HG03342 (cell line): ENCODE data around the gene TGFBR2.

Experiments used
- ATAC-seq: cut with Tn5 transposase; IDR thresholded peaks from one replicate; pipeline ENCODE4 v1.9.1; 2021; ENCODE audit warnings: mild to moderate bottlenecking, moderate library complexity; ENCODE audit not compliant: unreplicated experiment

TGFBR2 gene

DNA sequence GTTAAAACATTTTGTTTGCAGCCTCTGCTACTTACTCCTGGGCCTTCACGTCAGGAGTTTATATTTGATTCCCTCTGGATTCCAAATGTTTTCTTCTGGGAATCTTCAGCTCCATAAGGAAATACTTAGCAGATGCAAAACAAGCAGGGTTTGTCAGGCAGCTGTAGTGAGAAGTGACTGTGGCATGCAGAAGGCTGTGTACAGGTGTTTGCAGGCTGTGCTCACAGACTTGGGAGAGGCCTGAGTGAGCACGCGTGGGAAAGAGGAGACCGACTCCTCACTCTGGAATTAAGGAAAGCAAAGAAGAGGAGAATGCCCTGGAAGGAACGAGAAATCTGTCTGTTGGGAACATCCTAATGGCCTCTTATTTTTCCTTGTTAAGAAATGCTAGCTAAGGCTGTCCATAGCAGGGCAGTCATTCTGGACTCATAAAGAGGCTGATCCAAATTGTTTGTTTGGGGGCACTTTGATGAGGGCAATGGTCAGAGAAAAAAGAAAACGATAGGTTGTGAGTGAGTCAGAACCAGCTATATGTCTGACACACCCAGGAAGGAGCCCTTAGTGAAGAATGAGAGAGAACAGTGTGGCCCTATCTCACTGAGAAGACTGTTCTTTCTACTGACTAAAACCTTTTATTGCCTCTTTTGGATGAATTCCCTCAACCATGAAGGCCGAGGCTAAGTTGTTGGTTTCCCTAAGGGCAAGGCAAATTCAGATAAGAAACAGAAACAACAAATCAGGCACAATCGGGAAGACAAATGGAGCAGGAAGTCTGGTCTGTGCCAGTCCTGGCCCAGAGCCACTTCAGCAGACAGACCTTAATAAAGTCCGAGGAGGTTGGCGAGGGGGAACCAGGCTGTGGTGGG lies 82.6 kb downstream of the TGFBR2 start:
- ATAC-seq = no peak

DNA sequence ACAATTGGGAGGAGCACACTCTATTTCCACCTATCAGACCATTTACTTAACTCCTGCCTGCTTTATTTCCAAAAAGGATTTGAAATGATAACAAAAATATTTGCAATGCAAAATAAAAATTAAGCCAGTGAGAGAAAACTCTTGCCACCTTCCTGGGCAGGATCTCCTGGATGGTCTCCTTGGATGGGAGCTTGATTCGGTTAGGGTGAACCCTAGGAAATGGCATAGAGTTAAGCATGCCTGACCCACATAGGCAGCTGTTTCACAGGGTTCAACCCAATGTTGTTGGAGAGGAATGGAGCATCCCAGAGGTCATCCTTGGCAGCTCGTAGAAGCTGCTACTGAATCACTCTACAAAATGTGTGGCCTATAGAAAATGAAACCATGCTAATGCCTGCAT lies 83.8 kb downstream of the TGFBR2 start:
- no peak for ATAC-seq

DNA sequence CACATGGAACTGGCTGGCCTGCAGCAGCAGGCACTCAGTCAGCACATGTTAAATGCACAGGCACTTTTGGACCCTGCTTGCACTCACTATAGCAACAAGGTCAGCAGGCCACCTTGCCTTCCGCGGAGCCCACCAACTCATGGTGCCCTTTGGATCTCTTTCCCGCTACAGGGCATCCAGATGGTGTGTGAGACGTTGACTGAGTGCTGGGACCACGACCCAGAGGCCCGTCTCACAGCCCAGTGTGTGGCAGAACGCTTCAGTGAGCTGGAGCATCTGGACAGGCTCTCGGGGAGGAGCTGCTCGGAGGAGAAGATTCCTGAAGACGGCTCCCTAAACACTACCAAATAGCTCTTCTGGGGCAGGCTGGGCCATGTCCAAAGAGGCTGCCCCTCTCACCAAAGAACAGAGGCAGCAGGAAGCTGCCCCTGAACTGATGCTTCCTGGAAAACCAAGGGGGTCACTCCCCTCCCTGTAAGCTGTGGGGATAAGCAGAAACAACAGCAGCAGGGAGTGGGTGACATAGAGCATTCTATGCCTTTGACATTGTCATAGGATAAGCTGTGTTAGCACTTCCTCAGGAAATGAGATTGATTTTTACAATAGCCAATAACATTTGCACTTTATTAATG lies 85.0 kb downstream of the TGFBR2 start:
- ATAC-seq = no peak

DNA sequence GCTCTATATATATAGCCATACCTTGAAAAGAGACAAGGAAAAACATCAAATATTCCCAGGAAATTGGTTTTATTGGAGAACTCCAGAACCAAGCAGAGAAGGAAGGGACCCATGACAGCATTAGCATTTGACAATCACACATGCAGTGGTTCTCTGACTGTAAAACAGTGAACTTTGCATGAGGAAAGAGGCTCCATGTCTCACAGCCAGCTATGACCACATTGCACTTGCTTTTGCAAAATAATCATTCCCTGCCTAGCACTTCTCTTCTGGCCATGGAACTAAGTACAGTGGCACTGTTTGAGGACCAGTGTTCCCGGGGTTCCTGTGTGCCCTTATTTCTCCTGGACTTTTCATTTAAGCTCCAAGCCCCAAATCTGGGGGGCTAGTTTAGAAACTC lies 85.5 kb downstream of the TGFBR2 start:
- no peak for ATAC-seq

DNA sequence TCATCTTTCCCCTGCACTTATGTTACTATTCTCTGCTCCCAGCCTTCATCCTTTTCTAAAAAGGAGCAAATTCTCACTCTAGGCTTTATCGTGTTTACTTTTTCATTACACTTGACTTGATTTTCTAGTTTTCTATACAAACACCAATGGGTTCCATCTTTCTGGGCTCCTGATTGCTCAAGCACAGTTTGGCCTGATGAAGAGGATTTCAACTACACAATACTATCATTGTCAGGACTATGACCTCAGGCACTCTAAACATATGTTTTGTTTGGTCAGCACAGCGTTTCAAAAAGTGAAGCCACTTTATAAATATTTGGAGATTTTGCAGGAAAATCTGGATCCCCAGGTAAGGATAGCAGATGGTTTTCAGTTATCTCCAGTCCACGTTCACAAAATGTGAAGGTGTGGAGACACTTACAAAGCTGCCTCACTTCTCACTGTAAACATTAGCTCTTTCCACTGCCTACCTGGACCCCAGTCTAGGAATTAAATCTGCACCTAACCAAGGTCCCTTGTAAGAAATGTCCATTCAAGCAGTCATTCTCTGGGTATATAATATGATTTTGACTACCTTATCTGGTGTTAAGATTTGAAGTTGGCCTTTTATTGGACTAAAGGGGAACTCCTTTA lies 86.2 kb downstream of the TGFBR2 start:
- no peak for ATAC-seq

DNA sequence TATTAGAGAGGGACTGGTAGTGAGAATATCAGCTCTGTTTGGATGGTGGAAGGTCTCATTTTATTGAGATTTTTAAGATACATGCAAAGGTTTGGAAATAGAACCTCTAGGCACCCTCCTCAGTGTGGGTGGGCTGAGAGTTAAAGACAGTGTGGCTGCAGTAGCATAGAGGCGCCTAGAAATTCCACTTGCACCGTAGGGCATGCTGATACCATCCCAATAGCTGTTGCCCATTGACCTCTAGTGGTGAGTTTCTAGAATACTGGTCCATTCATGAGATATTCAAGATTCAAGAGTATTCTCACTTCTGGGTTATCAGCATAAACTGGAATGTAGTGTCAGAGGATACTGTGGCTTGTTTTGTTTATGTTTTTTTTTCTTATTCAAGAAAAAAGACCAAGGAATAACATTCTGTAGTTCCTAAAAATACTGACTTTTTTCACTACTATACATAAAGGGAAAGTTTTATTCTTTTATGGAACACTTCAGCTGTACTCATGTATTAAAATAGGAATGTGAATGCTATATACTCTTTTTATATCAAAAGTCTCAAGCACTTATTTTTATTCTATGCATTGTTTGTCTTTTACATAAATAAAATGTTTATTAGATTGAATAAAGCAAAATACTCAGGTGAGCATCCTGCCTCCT lies 87.2 kb downstream of the TGFBR2 start:
- peak; percentile 98 for ATAC-seq

DNA sequence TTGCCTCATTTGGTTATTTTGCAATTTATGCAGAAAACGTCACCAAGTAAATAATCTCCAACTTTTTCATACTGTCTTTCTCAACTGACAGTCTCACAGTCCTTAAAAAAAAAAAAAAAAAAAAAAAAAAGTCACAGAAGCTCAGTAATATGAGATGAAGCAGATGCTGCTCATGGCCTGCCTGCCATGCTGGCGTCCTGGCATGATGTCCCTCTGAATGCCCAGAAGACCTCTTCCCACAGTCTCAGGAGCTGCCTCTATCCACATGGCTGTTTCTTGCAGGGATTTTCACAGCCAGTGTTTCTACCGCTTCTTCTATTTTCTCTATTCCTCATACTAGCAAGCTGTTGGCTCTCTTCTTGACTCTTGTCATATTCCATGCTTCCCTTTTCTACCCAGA lies 87.7 kb downstream of the TGFBR2 start:
- no peak for ATAC-seq

DNA sequence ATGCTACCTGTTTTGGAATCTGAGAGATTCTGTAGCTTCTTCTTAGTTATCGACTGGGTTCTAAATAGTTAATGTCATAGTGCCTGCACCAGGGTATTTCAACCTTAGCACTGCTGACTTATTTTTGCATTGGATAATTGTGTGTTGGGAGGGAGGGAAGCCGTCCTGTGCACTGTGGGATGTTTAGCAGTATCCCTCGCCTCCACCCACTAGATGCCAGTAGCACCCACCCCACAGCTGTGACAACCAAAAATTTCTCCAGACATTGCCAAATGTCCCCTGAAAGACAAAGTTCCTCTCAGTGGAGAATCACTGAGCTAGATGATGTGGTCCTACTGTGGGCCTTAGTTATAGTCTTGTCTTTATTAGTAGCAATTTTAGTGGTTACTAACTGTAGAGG lies 88.3 kb downstream of the TGFBR2 start:
- ATAC-seq = no peak

DNA sequence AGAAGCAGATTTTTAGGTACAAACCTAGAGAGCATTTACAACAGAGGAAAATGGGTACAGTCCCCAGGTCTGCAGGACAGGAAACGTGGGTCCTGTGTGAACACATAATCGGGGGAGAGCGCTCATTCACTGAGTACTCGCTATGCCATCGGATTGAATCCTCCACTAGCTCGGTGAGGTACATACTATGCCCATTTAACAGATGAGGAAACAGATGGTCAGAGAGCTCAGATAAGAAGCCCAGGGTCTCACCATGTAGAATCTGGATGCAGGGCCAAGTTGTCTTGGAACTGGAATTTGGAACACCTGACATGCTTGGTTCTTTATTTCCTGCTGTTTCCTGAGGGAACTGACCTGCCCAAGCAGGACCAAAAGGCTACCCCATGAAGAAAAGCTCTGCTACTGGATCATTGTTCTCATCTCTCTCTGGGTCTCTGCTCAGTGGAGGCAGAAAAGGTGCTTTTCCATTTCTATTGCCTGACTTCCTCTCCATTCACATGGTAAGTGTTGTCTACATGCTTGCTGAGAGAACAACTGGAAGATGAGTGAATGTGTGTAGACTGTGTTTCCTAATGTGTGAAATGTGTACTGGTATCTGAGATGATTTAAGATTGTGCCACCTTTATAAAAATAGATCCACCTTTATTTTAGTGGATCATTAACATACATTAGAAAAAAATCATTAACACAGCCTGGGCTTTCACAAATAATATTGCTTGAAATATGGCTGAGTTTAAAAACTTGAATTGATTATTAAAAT lies 89.1 kb downstream of the TGFBR2 start:
- ATAC-seq = no peak

DNA sequence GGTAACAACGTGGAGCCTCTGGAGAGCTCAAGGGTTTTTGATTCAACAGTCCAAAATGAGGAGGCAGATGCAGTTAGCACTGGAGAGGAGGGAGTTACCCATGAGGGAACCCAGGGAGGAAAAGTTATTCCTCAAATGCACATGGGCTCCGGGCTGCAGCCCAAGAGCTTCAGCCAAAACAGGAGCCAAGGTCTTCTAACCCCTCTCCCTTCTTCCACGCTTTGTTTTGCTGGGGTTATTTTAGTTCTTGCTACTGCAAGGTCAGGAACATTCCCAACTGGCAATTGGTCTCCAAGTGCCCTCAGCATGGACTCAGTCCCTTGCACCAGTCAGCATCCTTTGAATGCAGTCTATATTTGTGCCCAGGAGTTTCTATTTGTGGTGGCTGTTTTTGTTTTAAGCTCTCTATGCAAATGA lies 90.0 kb downstream of the TGFBR2 start:
- ATAC-seq = no peak

DNA sequence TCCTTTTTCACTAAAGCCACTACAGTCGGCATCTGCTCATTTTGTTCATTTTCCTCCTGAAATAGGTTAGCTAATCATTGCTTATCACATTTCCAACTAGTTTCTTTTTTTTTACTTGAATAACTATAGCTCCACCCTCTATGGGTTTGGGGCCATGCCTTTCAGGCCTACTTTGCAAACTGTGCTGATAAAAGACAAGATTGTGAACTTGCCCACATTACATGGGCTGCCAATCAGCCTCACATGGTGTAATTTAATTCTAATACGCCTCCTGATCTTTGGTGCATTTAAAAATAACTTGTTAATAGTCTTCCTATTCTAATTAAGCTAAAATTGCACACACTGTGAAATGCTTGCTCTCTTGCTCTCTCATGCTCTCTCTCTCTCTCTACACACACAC lies 90.5 kb downstream of the TGFBR2 start:
- no peak for ATAC-seq

DNA sequence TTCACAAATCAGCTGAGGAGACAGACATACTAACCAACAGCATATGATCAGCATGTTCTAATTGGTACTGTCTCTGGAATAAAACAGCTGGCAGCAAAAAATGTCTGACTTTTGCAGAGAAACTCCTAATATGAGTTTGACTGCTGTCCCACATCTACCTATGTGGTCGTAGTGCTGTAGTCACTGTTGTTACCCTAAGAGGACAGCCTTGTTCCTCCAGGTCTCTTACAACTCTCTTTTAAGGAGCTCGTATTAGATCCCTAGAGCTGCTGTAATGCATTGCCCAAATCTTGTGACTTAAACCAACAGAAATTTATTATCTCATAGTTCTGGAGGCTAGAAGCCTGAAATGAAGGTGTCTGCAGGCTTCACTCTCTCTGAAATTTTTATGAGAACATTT lies 92.1 kb downstream of the TGFBR2 start:
- ATAC-seq = no peak

DNA sequence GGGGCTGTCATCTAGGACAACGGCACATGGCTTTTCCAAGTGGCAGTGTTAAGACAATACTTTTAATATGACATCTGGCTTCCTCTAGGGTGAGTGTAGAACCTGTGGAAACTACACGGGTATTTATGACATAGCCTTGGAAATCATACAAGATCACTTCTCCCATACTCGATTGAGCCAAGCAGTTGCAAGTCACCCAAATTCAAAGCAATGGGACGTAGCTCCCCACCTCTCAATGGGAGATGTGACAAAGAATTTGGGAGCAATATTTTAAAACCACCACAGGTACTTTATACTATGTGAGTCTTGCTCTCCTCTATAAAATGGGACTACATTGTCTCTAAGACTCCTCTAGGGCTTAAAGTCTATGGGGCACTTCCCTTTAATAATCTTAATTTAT lies 93.5 kb downstream of the TGFBR2 start:
- ATAC-seq = no peak

DNA sequence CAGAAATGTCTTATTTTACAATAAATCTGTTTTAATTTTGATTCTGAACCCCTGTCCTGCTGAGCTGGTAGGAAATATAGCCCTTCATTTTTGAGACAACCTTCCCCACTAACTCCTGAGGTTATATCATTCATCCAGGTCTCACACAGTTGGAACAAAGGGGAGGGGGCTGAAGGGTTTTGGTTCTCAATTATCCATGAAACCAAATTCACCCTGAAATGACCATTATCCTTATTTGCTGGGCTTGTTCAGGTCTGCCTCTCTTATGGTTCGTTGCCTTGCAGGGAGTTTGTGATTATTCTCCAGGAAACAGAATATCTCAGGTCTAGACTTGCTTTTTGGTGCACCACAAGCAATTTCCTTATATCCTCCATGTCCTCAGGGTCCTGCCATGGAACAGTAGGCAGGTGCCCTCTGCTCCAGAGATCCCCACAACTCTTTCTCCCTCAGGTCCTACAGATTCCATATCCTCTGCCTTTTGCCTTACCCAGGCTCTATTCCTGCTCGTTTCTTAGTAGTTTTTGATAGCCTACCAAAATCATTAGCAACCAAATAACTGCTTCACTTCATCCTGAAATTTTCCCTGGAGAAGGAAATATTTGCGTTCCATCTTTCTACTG lies 94.4 kb downstream of the TGFBR2 start:
- ATAC-seq = no peak

DNA sequence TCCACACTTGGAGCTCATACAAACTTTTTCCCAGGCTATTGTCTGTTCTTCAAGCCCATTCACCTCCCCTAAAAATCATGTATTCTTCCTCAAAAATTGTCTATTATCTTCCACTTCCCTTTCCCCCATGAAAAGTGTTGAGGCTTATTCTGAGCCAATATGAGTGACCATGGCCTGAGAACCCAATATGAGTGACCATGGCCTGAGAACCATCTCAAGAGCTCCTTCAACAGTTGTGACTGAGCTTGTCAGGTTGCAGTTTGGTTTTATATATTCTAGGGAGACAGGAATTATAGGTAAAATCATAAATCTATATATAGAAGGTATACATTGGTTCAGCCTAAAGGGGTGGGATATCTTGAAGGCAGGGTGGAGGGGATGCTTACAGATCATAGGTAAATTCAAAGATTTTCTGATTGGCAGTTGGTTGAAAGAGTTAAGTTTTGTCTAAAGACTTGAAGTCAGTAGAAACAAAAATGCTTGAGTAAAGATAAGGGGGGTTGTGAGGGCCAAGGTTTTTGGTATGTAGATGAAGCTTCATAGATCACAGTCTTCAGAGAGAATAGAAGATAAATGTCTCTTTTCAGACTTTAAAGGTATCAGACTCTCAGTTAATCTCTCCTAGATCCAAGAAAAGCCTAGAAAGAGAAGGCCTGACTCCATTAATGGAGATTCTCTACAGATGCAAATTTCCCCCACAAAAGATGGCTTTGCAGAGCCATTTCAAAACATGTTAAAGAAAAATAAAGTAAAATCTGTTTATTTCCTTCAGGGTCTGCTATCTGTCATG lies 95.8 kb downstream of the TGFBR2 start:
- no peak for ATAC-seq

DNA sequence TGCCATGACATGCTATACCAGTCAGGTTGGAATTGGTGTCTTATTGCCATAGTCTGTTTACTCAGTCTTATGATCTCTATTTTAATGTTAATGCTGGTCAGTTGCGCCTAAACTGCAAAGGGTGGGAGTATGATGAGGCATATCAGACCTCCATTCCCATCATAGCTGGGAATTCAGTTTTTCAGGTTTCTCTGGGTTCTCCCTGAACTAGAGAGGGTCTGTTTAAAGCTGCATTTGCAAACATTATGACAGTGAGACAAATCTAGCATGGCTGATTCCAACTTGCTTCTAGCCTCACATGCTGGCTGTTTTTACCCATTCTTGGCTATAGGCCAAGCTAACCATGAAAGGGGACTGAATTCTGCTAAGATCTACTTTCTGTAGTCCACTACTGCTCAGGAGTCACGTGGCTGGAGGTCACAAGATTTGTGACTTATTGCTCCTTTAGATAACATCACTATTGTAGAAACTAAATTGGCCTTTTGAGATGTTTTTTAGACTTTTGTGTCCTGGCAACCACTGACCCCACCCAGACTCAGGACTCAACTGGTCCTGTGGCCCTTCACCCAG lies 96.5 kb downstream of the TGFBR2 start:
- ATAC-seq = no peak

DNA sequence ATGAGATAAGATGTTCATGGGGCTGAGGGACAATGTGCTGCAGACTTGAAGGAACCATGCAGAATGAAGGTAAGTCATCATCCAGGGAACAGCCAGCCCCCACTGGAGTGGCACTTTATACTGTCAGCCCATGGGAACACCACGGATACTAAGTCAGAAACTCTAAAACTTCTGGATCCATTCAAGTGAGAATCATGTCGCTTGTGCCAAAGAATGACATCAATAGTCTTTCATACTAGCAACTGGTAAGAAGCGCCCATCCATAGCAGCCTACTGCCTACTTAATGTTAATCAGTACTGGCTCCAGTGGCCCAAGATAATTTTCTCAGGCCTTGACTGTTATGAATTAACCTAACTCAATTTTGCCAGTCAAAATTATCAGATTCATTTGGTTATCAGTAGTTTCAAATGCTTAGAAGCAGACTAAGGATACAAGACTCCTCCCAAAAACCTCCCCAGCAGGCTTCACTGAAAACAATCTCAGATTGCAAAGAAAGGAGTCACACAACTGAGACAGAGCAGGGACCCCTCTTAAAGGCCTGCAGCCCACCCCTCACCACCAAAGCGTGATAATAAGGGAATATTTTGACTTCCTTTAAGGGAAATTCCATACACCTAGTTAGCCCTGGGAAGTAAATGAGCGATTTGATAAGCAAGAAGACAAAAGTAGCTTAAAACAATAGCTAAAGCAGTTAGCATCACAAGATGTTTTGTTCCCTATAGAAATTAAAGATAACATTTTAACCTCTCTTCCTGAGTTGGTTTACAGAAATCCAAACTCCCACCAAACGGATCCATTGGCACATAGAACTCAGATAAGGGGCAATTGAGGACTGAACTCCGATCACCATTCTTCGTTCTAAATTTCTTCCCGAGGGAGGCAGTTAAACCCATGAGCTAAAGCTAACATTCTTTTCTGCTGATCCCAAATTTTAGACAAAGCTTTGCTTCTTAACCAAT lies 98.8 kb downstream of the TGFBR2 start:
- ATAC-seq = no peak

DNA sequence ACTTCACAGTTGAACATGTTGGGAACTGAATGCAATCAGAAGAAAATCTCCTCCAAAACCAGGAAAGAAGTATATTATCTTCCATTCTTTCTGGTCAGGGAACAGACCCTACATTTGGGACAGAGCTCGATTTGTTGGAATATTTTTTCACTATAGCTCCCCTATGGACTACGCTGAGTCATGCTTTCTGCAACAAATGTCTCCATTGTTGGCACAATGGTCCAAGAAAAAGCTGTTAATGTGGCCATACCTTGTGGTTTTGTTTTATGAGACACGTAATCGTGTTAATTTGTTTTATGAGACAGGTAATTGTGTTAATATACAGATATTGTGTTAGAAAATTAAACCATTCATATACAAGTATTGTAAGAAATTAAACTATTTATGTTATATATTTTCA lies 101.4 kb downstream of the TGFBR2 start:
- ATAC-seq = no peak
